Glutamatergic neuron (in vitro differentiated cells): ENCODE results near the gene RPLP2. TPM values are rescaled to one million over a fixed set of nuclear protein-coding genes. Genes with fewer than 3 reads are reported as not detected.

Source experiments
- DNase-seq: peaks from one replicate; pipeline ENCODE4 v3.0.0; 2022
- H3K27ac Mint-ChIP-seq: one replicate; pipeline ENCODE4 v1.8.0; 2020; ENCODE audit warnings: mild to moderate bottlenecking, mixed read lengths, inconsistent platforms; ENCODE audit not compliant: unreplicated experiment
- H3K27me3 Mint-ChIP-seq: one replicate; pipeline ENCODE4 v1.8.0; 2020; ENCODE audit warnings: mild to moderate bottlenecking, moderate library complexity, mixed read lengths, inconsistent platforms; ENCODE audit not compliant: unreplicated experiment
- H3K36me3 Mint-ChIP-seq: one replicate; pipeline ENCODE4 v1.8.0; 2020; ENCODE audit warnings: mild to moderate bottlenecking, mixed read lengths, inconsistent platforms; ENCODE audit not compliant: unreplicated experiment
- H3K4me1 Mint-ChIP-seq: one replicate; pipeline ENCODE4 v1.8.0; 2020; ENCODE audit warnings: mild to moderate bottlenecking, low read depth, mixed read lengths, inconsistent platforms; ENCODE audit not compliant: unreplicated experiment
- H3K4me3 Mint-ChIP-seq: one replicate; pipeline ENCODE4 v1.8.0; 2020; ENCODE audit warnings: mild to moderate bottlenecking, mixed read lengths, inconsistent platforms; ENCODE audit not compliant: unreplicated experiment
- H3K9me3 Mint-ChIP-seq: one replicate; pipeline ENCODE4 v1.8.0; 2020; ENCODE audit warnings: mild to moderate bottlenecking, moderate library complexity, mixed read lengths, inconsistent platforms; ENCODE audit not compliant: unreplicated experiment
- CTCF ChIP-seq: fragments of 200-600 bp; sonication (generic); IDR thresholded peaks from one replicate; pipeline ENCODE4 v1.5.0; 2021; ENCODE audit not compliant: partially characterized antibody, unreplicated experiment
- total RNA-seq: library from RNA; stranded (reverse); fragmentation: NEBNext Ultra II Directional; extraction: Animal tissue kit (Norgen Biotek cat#: 25700); gene quantifications from one replicate; pipeline ENCODE4 v1.2.1, GENCODE V29; 2021; ENCODE audit not compliant: unreplicated experiment

Gene RPLP2
- total RNA-seq, 1 donor from 2014 or later: 997 TPM

DNA sequence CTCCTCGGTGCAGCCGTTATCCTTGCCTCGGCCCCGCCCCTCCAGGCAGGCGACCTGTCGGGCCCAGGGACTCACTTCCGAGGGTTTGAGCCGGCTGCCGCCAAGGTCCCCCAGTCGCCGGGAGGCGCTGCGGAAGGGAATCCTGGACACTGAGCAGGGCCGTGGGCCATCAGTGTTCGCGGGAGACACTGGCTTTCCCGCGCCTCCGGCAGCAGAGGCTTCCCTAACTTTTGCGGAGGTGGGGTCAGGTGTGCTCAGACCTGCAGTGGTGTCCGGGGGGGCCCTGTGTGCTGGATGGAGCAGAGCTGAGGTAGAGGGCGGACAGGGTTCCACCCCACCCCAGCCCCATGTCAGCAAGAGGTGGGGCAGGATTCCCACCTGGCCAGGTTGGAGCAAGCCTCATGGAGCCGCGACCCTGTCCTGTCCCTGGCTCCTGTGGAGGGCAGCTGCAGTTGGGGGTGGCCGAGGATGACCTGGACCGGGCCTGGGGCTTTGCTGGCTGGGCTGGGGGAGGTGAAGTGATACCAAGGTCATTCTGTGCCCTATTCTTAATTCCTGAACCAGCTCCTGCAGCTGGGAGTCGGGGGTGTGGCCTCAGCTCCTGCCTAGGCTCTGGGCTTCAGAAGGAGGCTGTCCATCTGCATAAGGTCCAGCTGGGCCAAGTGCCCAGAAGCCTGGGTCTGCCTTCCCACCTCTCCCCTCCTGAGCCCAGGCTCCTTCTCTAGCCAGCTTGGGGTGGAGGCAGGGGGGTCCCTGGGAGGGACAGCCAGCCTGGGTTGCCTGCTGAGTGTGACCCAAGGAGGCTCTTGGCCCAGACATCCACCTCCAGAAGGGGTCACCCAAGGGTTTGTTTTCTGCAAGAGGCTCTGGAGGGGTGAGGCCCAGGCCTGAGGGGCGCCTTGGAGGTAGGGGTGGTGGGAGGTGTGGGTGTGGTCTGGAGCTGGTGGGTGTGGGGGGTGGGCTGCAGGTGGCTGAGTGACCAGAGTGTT lies 41.3 kb downstream of the RPLP2 start:
- H3K27me3 Mint-ChIP-seq: peaks cover 3% of the 10 kb centered on the region
- no peak overlapping the region for H3K27ac Mint-ChIP-seq
- DNase-seq: peak; percentile 69
- no peak for TF ChIP-seq CTCF
- peak overlapping the region; percentile 76 for H3K4me3 Mint-ChIP-seq
- H3K4me1 Mint-ChIP-seq: peaks cover 4% of the 10 kb centered on the region
- H3K9me3 Mint-ChIP-seq: peaks cover 4% of the 10 kb centered on the region
- H3K36me3 Mint-ChIP-seq: no peaks in the 10 kb centered on the region

GRCh38 chr11:852762-853161 lies 43.0 kb downstream of the RPLP2 start:
- H3K4me3 Mint-ChIP-seq: no peak overlapping the region
- TF ChIP-seq CTCF: no peak

DNA sequence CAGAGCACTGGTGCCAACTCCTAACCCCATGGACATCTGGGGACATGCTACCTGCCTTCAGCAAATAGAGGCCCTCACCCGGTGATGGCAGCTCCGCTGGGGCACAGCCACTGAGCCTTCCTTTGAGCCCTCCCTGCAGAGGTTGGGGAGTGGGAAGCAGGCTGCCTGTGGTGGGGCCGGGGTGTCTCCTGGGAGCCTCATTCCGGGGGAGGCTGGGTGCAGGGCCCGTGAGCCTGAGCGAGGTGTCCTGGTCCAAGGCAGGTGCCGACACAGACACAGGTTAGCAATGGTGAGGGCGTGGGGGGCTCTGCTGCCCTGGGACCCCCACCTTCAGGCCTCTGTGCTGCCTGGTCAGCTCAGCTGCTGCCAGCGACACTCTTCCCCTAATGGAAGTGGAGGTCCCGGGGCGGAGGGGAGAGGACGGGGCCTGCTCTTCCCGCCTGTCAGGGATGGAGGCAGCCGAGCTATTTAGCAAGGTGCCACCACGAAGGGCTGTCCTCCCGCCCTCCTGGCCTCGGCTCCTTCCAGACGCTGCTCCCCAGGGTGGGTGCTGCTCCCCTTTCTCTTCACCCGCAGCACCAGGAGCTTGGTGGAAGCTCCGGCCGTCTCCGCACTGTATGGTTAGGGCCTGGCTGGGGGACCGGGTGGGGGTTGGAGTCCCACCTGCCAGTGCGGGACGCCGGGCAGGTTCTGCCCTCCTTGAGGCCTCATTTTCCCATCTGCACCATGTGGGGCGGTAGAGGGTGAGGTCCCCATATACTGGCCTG lies 44.1 kb downstream of the RPLP2 start:
- H3K27ac Mint-ChIP-seq: no peak overlapping the region
- DNase-seq: no peak
- H3K36me3 Mint-ChIP-seq: no peaks in the 10 kb centered on the region
- TF ChIP-seq CTCF: no peak
- peaks cover 11% of the 10 kb centered on the region for H3K9me3 Mint-ChIP-seq
- peaks cover 20% of the 10 kb centered on the region for H3K4me1 Mint-ChIP-seq
- peaks cover 15% of the 10 kb centered on the region for H3K27me3 Mint-ChIP-seq
- no peak overlapping the region for H3K4me3 Mint-ChIP-seq

More at GRCh38 chr11:852762-853161, 43.0 kb downstream of the RPLP2 start:
- H3K27ac Mint-ChIP-seq: no peak overlapping the region
- H3K36me3 Mint-ChIP-seq: no peaks in the 10 kb centered on the region
- peaks cover 13% of the 10 kb centered on the region for H3K4me1 Mint-ChIP-seq
- peaks cover 12% of the 10 kb centered on the region for H3K27me3 Mint-ChIP-seq
- peaks cover 11% of the 10 kb centered on the region for H3K9me3 Mint-ChIP-seq
- DNase-seq: no peak

DNA sequence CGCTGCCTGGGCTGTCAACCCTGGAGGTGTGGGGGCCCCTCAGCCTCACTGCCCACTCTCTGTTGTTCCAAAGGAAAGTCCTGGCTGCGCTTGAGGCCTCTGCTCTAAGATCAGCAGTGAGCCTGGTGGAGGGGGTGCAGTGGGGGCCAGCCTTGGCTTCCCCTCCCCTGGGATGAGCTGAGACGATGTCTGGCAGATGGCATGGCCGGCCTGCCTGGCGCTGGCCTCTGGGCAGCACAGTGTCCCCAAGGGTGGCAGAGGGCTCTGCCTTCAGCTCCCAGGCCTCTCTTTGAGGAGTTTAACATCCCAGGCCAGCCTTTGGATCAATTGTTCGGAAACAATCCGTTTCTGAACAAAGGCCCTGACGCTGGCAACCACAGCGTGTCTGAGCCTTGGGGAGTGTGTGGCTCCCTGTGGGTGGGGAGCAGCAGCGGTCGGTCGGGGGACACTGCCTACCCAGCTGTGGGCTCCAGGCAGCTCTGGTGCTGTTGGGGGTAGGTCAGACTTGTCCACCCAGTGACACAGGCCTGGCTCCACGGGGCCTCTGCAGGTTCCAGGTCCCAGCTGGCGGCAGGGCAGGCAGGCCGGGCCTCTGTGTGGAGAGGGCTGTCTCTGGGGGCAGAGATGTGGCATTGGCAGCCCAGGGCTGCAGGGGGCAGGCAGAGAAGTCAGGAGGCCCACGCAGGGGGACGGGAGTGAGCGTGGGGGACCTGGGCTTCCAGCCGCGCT lies 45.0 kb downstream of the RPLP2 start:
- Mint-ChIP-seq H3K36me3 (no peaks in the 10 kb centered on the region), H3K4me3 (no peak overlapping the region), H3K4me1 (peaks cover 22% of the 10 kb centered on the region), H3K27me3 (peaks cover 18% of the 10 kb centered on the region), H3K27ac (peak overlapping the region; percentile 55), H3K9me3 (peaks cover 14% of the 10 kb centered on the region)
- DNase-seq: no peak
- TF ChIP-seq CTCF: no peak
